DLD1 (cell line): ENCODE measurements around the gene MBL2.

ENCODE experiments used
- in situ Hi-C: cut with HindIII; loops from 2 replicates; pipeline ENCODE4 v1.10.0; 2017; ENCODE audit warnings: low sequenced_read_pairs

MBL2 gene

DNA sequence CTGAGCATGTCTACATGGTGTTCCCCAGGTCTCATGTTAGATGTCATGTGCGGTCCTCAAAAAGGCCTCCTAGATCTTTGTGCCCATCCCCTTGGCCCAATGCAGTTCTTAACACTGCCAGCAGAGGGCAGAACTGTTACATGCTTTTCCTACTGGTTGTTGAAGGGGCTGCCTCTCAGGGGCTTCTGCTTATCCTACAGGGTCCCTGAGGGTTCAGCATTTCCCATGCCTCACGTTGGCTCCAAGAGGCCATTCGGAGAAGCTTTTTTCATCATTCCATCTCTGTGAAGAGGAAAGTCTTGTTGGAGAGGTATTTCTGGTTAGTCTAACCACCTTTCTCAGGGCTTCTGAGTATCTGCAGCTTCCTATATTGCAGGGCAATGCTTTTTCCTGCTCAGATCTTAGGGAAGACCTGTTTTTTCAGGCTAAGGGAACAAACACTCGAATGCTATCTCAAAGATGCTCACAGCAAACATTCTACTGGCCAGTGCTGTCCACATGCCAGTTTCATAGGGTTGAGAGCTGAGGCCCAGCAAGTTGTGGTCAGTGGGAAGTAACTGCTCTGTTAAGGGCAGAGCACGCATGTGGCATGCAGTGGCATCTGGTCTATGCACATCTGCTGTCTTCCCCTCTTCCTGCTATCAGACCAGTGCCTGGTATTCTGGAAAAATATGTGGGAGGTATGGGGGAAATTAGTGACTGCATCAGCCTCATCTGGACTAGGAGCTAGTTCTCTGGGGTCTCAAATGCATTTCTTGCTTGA, 31.5 kb downstream of the MBL2 start:
- in situ Hi-C loops: no loop called here

DNA sequence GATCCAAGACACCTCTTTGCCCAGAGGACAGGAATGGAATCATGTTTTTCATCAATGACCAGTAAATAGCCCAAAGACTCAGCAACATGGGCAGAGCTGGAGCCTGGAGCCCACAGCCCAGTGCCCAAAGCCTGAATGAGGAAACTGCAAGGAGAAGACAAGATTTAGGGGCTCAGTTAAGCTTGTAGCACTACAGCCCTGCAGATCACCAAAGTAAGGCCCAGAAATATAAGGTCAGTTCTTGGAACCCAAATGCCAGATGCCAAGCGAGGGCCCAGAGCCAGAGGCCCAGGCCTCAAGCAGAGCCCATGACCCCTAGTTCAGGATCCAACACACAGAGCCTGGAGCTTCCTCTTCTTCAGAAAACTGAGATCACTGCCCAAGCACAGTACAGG, 32.4 kb downstream of the MBL2 start:
- in situ Hi-C loops: no loop called here

GRCh38 chr10:52739380-52740154, 33.0 kb downstream of the MBL2 start:
- in situ Hi-C loops: no loop called here

DNA sequence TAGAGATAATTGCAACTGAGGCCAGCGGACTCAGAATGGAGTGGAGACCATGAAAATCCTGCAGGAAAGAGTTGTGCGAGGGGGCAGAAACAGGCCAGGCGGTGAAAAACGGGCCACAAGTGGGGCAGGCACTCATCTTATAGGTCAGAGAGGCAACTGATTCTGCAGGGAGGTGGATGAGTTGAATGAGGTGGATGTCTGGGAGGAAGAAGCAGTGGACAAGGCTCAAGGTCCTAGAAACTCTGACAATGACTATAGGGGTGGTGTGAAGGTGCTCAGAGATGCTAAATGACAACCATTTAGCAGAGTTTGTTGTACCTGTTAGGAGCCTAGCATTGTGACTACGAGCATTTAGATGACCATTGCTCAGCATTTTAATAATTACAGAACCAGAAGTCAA, 33.6 kb downstream of the MBL2 start:
- in situ Hi-C loops: no loop called here

GRCh38 chr10:52729271-52730104, 43.1 kb downstream of the MBL2 start:
- in situ Hi-C loops: no loop called here

- in situ Hi-C loops: no loop called here
These were observed 52.6 kb downstream of the MBL2 start for GRCh38 chr10:52720018-52720417.
